CD4-positive, alpha-beta T cell treated with Interleukin-4 for 4 hours (primary cell): ENCODE results near the gene IGFL2.
"Not testable (repeated sequence)": the region's sequence is repeated elsewhere in the genome, so short reads cannot be mapped to it uniquely, and the experiment has no call there.

Experiments used
- DNase-seq: peaks from one replicate; pipeline ENCODE4 v3.0.0-alpha.2; 2020

IGFL2 gene

GRCh38 chr19:46191972-46192371 is 43.9 kb downstream of the IGFL2 start:
- no peak for DNase-seq

- DNase-seq = not testable (repeated sequence)
These were observed 44.6 kb downstream of the IGFL2 start for GRCh38 chr19:46192626-46192991.

- DNase-seq = no peak
These were observed 45.1 kb downstream of the IGFL2 start for GRCh38 chr19:46192992-46193650.

- no peak for DNase-seq
These were observed 45.6 kb downstream of the IGFL2 start for GRCh38 chr19:46193678-46194077.

- DNase-seq = no peak
These were observed 47.1 kb downstream of the IGFL2 start for GRCh38 chr19:46195104-46195503.

- DNase-seq = not testable (repeated sequence)
These were observed 47.9 kb downstream of the IGFL2 start for GRCh38 chr19:46195919-46196318.

- DNase-seq = no peak
These were observed 48.5 kb downstream of the IGFL2 start for GRCh38 chr19:46196410-46197124.

- no peak for DNase-seq
These were observed 49.5 kb downstream of the IGFL2 start for GRCh38 chr19:46197314-46198070.

GRCh38 chr19:46198756-46199155 is 50.7 kb downstream of the IGFL2 start:
- DNase-seq = no peak

- no peak for DNase-seq
These were observed 53.6 kb downstream of the IGFL2 start for GRCh38 chr19:46201454-46202310.

- DNase-seq = no peak
These were observed 54.4 kb downstream of the IGFL2 start for GRCh38 chr19:46202426-46202825.

GRCh38 chr19:46202872-46203860 is 55.1 kb downstream of the IGFL2 start:
- no peak for DNase-seq

- DNase-seq = no peak
These were observed 56.0 kb downstream of the IGFL2 start for GRCh38 chr19:46204008-46204407.

- DNase-seq = no peak
These were observed 57.3 kb downstream of the IGFL2 start for GRCh38 chr19:46205183-46205984.

GRCh38 chr19:46206176-46206575 is 58.1 kb downstream of the IGFL2 start:
- no peak for DNase-seq

- DNase-seq = no peak
These were observed 58.6 kb downstream of the IGFL2 start for GRCh38 chr19:46206682-46207081.

GRCh38 chr19:46207858-46208257 is 59.8 kb downstream of the IGFL2 start:
- not testable (repeated sequence) for DNase-seq

GRCh38 chr19:46209051-46209450 is 61.0 kb downstream of the IGFL2 start:
- no peak for DNase-seq

GRCh38 chr19:46209472-46209871 is 61.4 kb downstream of the IGFL2 start:
- no peak for DNase-seq

- DNase-seq = no peak
These were observed 62.6 kb downstream of the IGFL2 start for GRCh38 chr19:46210669-46211068.
